ENCODE data around the gene ABHD14A. TPM values are rescaled to one million over a fixed set of nuclear protein-coding genes. Genes with fewer than 3 reads are reported as not detected.

ABHD14A gene
- total RNA-seq, 1 donor from 2014 or later = 14.8 TPM

DNA sequence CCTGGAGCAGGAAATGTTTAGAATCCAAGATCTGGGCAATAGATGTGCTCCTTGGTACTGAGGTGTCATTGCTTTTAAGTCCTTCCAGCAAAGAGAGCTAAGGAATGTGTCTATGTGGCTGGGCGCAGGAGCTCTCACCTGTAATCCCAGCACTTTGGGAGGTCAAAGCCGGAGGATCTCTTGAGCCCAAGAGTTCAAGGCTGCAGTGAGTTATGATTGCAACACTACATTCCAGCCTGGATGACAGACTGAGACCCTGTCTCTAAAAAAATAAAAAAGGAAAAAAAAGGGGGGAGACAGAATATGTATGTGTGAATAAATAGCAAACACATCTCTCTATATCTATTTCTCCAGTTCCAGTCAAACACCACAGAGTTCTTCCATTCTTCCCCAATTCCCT lies 24.0 kb upstream of the ABHD14A start:
- Mint-ChIP-seq H3K27ac (no peak overlapping the region), H3K4me1 (peaks cover 2% of the 10 kb centered on the region), H3K4me3 (no peak overlapping the region), H3K9me3 (no peaks in the 10 kb centered on the region), H3K36me3 (no peaks in the 10 kb centered on the region), H3K27me3 (ENCODE audit: low read depth) (peaks cover 45% of the 10 kb centered on the region)
- DNase-seq (ENCODE audit: low spot score in 2 of 2, unreplicated experiment in 2 of 2) = no peak
- TF ChIP-seq, protein P1, sequence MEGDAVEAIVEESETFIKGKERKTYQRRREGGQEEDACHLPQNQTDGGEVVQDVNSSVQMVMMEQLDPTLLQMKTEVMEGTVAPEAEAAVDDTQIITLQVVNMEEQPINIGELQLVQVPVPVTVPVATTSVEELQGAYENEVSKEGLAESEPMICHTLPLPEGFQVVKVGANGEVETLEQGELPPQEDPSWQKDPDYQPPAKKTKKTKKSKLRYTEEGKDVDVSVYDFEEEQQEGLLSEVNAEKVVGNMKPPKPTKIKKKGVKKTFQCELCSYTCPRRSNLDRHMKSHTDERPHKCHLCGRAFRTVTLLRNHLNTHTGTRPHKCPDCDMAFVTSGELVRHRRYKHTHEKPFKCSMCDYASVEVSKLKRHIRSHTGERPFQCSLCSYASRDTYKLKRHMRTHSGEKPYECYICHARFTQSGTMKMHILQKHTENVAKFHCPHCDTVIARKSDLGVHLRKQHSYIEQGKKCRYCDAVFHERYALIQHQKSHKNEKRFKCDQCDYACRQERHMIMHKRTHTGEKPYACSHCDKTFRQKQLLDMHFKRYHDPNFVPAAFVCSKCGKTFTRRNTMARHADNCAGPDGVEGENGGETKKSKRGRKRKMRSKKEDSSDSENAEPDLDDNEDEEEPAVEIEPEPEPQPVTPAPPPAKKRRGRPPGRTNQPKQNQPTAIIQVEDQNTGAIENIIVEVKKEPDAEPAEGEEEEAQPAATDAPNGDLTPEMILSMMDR (IDR thresholded peaks at IDR 0.05; ENCODE audit: unreplicated experiment) = no peak

DNA sequence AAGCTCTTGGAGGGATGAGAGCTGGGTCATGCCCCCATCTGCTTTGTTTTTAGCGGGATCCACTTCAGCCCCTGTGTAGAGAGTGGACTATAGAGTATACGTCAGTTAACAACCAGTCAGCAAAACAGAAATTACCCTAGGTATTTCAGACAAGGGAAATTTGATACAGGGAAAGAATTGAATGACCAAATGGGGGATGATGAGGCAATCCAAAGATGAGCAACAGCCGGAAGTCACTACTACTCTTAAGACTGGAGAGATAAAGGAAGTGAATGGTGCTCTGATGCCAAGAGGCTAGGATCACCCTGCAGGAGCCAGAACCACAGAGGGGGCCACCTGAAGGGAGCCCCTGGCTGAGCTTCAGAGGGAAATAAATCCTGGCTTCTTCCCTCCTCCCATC lies 21.4 kb upstream of the ABHD14A start:
- no peak overlapping the region for H3K27ac Mint-ChIP-seq
- H3K27me3 Mint-ChIP-seq (ENCODE audit: low read depth) = peaks cover 46% of the 10 kb centered on the region
- peaks cover 3% of the 10 kb centered on the region for H3K36me3 Mint-ChIP-seq
- no peak overlapping the region for H3K4me3 Mint-ChIP-seq
- peaks cover 2% of the 10 kb centered on the region for H3K4me1 Mint-ChIP-seq
- DNase-seq (ENCODE audit: low spot score in 2 of 2, unreplicated experiment in 2 of 2) = no peak
- TF ChIP-seq, protein P1 (IDR thresholded peaks at IDR 0.05; ENCODE audit: unreplicated experiment) = no peak
- no peaks in the 10 kb centered on the region for H3K9me3 Mint-ChIP-seq

DNA sequence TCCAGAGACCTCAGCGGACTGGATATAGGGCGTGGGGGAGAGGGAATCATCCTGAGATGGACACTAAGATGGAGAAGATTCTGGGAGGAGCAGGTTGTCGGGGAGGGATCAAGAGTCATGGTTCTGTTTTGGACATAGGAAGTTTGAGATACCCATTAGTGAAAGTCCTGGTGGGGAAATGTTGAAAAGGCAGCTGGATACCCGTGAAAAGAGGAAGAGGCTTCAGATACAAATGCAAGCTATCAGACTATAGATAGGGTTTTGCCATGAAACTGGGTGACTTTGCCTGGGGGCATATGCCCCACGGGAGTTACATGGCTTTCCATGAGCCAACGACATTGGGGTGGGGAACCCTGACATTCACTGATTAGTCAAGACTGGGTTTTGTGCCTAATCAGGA lies 20.8 kb upstream of the ABHD14A start:
- Mint-ChIP-seq H3K27me3 (ENCODE audit: low read depth) (peaks cover 46% of the 10 kb centered on the region), H3K4me3 (peak overlapping the region; percentile 3), H3K27ac (no peak overlapping the region), H3K4me1 (peaks cover 2% of the 10 kb centered on the region), H3K9me3 (no peaks in the 10 kb centered on the region), H3K36me3 (peaks cover 3% of the 10 kb centered on the region)
- TF ChIP-seq, protein P1 (IDR thresholded peaks at IDR 0.05; ENCODE audit: unreplicated experiment) = no peak
- no peak for DNase-seq (ENCODE audit: low spot score in 2 of 2, unreplicated experiment in 2 of 2)

DNA sequence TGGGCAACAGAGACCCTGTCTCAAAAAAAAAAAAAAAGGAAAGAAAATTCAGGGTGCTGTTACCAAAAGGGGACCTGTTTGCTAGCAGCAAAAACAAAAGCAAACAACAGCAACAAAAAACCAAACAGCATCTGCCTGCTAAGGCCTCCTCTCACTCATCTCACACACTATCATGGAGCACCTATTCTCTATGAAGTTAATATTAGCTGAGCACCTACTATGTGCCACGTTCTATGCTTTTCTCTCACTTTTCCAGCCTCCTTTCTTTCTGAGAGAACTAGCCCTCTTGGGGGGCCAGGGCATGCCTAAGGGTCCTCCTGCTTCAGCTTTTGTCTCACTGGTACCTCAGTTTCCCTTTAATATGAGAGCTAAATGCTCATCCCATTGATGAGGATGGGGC lies 20.2 kb upstream of the ABHD14A start:
- no peak overlapping the region for H3K27ac Mint-ChIP-seq
- peaks cover 3% of the 10 kb centered on the region for H3K36me3 Mint-ChIP-seq
- DNase-seq (ENCODE audit: low spot score in 2 of 2, unreplicated experiment in 2 of 2) = no peak
- no peaks in the 10 kb centered on the region for H3K9me3 Mint-ChIP-seq
- H3K4me3 Mint-ChIP-seq = no peak overlapping the region
- TF ChIP-seq, protein P1 (IDR thresholded peaks at IDR 0.05; ENCODE audit: unreplicated experiment) = no peak
- peaks cover 2% of the 10 kb centered on the region for H3K4me1 Mint-ChIP-seq
- peaks cover 46% of the 10 kb centered on the region for H3K27me3 Mint-ChIP-seq (ENCODE audit: low read depth)

DNA sequence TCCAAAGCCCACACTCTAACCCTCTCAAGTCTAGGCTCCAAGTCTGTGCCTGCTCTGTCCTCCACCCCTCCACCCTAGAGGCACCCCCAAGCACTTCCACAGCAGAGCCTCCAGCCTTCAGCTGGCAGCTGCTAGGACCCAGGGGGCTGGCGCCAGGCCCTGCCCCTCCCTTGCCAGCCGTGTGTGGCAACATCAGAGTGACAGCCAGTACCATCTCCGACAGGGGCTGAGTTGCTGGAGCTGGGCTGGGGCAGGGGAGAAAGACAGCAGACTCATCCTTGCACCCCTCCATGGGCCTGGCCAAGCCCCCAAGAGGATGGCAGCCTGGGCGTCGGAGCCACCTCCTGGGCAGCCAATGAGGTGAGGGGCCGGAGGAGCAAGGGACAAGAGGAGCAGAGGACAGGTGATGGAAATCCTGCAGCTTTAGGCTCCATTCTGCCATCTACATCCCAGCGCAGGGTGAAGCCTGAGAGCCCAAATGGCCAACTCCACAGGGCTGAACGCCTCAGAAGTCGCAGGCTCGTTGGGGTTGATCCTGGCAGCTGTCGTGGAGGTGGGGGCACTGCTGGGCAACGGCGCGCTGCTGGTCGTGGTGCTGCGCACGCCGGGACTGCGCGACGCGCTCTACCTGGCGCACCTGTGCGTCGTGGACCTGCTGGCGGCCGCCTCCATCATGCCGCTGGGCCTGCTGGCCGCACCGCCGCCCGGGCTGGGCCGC lies 19.5 kb upstream of the ABHD14A start, which contains the start of gene GPR62:
Gene GPR62, plus strand, starts transcription at position 207 of the 718 bp plus-strand sequence. Its CDS starts 272 bp downstream, at position 479.
- no peak for DNase-seq (ENCODE audit: low spot score in 2 of 2, unreplicated experiment in 2 of 2)
- Mint-ChIP-seq H3K36me3 (peaks cover 3% of the 10 kb centered on the region), H3K4me1 (peaks cover 2% of the 10 kb centered on the region), H3K27me3 (ENCODE audit: low read depth) (peaks cover 46% of the 10 kb centered on the region), H3K9me3 (no peaks in the 10 kb centered on the region), H3K4me3 (peak within 1 kb of the TSS; percentile 3), H3K27ac (no peak within 1 kb of the TSS)
- TF ChIP-seq, protein P1 (IDR thresholded peaks at IDR 0.05; ENCODE audit: unreplicated experiment) = no peak

Data from mesothelial cell of epicardium (in vitro differentiated cells).